Ovary (tissue), 9 donors: ENCODE measurements around the gene EIF3B. TPM values are rescaled to one million over a fixed set of nuclear protein-coding genes. Genes with fewer than 3 reads are reported as not detected.

Source experiments
- DNase-seq, 5 donors: peaks; one replicate each; pipeline ENCODE4 v3.0.0-alpha.2; 2019 to 2020
- H3K27ac ChIP-seq, 2 donors: fragments of 200-600 bp; one replicate each; pipeline versions ENCODE4 v1.5.1 to v1.8.0; 2019 to 2022
- H3K27me3 ChIP-seq: fragments of 200-600 bp; one replicate; pipeline ENCODE4 v1.8.0; 2022
- H3K36me3 ChIP-seq: fragments of 200-600 bp; sonication (generic); one replicate; pipeline ENCODE4 v1.5.1; 2019
- H3K4me1 ChIP-seq: one replicate; pipeline ENCODE4 v1.8.1; 2013; ENCODE audit warnings: mild to moderate bottlenecking, moderate library complexity; ENCODE audit not compliant: insufficient read depth
- H3K4me3 ChIP-seq: fragments of 200-600 bp; sonication (generic); one replicate; pipeline ENCODE4 v1.5.1; 2017
- H3K9me3 ChIP-seq, 2 donors: fragments of 200-600 bp in 1 of 2; sonication (generic) in 1 of 2; one replicate each; pipeline versions ENCODE4 v1.5.1 to v1.8.1; 2013 to 2019; ENCODE audit warnings: mild to moderate bottlenecking in 1 of 2, moderate library complexity in 1 of 2
- CTCF ChIP-seq, 3 donors: fragments of 450-650 bp in 2 of 3; fragments of 200-600 bp in 1 of 3; IDR thresholded peaks; one replicate each; pipeline versions ENCODE4 v1.5.1 to v1.8.0; 2016 to 2022; ENCODE audit warnings: antibody characterized with exemption in 3 of 3, mild to moderate bottlenecking in 1 of 3
- EP300 ChIP-seq: sonication (generic); formaldehyde crosslinking; IDR thresholded peaks from one replicate; pipeline ENCODE4 v1.6.1; 2017; ENCODE audit warnings: antibody characterized with exemption
- POLR2A ChIP-seq: fragments of 450-650 bp; IDR thresholded peaks from one replicate; pipeline ENCODE4 v1.6.1; 2017; ENCODE audit warnings: antibody characterized with exemption, mild to moderate bottlenecking, moderate library complexity
- WGBS, 3 donors: extraction: QIAGEN DNeasy Blood & Tissue Kit in 1 of 3; methylation state at CpG; one replicate each; pipeline versions ENCODE4 v1.1.5 to v1.1.7; 2013 to 2017; 5-methylcytosine and 5-hydroxymethylcytosine counted together
- intact Hi-C, 4 donors: fragments of 100-400 bp; cut with DNase I; formaldehyde crosslinking; loops; one replicate each; pipeline versions ENCODE4 v1.11.0 to v1.15.1; 2022 to 2023
- polyA plus RNA-seq, 2 donors: library from polyadenylated mRNA; stranded (reverse); fragments of 200-250 nt in 1 of 2; fragments of 350-450 nt in 1 of 2; fragmentation: Illumina TruSeq in 1 of 2; extraction: RNeasy Lipid Tissue Mini Kit (QIAGEN cat#74804) in 1 of 2; gene quantifications; one replicate each; pipeline ENCODE4 v1.2.3, GENCODE V29; 2013 to 2014
- total RNA-seq, 7 donors: library from RNA; depleted of rRNA in 2 of 7; stranded (reverse); fragments of >200 nt in 2 of 7; fragmentation: NEBNext Ultra II Directional in 3 of 7; extraction: Animal tissue kit (Norgen Biotek cat#: 25700) in 3 of 7; gene quantifications; one replicate each; pipeline versions ENCODE4 v1.1.0 to v1.2.4, GENCODE V29; 2016 to 2023
- donor health status: DM: no; HTN: no; CAD: no; lungs with moderate emphysema.
- donor health status: DM: no; HTN: no; CAD: no.
- donor health status: Bipolar disorder and iron deficiency.
- donor health status: DM: yes; HTN: yes; CAD: no.
- donor health status: DM: no; HTN: no; CAD: no.
- donor health status: DM: yes; HTN: yes; CAD: no.

Gene EIF3B
- total and polyA plus RNA-seq, 9 donors: 62.3 to 185 (median 114) TPM

DNA sequence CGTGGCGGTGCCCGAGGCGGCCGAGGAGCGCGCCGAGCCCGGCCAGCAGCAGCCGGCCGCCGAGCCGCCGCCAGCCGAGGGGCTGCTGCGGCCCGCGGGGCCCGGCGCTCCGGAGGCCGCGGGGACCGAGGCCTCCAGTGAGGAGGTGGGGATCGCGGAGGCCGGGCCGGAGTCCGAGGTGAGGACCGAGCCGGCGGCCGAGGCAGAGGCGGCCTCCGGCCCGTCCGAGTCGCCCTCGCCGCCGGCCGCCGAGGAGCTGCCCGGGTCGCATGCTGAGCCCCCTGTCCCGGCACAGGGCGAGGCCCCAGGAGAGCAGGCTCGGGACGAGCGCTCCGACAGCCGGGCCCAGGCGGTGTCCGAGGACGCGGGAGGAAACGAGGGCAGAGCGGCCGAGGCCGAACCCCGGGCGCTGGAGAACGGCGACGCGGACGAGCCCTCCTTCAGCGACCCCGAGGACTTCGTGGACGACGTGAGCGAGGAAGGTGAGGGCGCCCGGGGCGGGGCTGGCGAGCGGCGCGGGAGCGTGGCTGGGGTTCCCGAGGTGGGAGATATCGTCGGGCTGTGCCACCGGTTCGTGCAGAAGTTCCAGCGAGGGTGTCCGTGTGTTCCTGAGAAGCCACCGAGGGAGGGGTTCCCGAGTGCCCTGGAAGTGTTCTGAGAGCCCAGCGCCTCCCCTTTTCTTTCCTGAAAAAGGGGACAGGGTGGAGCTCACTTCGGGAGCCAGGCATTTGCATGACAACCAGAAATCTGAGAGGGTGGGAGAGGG, 495 bp downstream of the EIF3B start:
- H3K4me1 ChIP-seq: peaks cover 12% of the 10 kb centered on the region
- H3K27ac ChIP-seq: peak overlapping the region; percentile 97 to 99
- no peak for TF ChIP-seq CTCF (IDR thresholded peaks at IDR 0.05)
- TF ChIP-seq POLR2A: peak; percentile 7
- TF ChIP-seq EP300: no peak
- peak in 3 of 5 donors; percentile 40 to 56 (median 51) for DNase-seq
- no peaks in the 10 kb centered on the region for H3K27me3 ChIP-seq
- peak overlapping the region; percentile 96 for H3K4me3 ChIP-seq
- H3K9me3 ChIP-seq: no peaks in the 10 kb centered on the region
- H3K36me3 ChIP-seq: no peaks in the 10 kb centered on the region
- WGBS, 3 donors: 0 to 1% (median 0%) methylated on average over 26 to 92 of the region's 92 CpGs
- intact Hi-C loops: loop anchor here in 2 of 4 donors (5.0 to 10.0 kb wide), 2 partner anchors 110 to 783 kb away; partner anchors contain the start of genes MRM2 (in 2 of the 2), NUDT1 (in 2 of the 2) and PSMG3 (in 1 of the 2)

DNA sequence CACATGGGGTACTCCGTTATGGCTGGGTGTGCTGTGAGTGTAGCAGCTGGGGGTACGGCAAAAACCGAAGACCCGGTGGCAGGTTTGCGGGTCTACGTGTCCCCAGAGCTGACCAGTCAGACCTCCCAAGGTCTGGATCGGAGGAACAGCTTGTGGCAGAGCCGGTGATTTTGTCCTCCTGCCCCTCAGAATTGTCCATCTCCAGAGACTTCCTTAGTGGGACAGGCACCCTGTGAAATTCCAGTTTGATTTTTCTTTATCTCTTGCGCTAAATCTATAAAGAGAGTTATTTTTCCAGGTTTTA, 1.0 kb downstream of the EIF3B start:
- H3K4me3 ChIP-seq: peak overlapping the region; percentile 96
- no peak for TF ChIP-seq CTCF (IDR thresholded peaks at IDR 0.05)
- peaks cover 12% of the 10 kb centered on the region for H3K4me1 ChIP-seq
- 2 to 4% (median 4%) methylated on average over 9 of the region's 9 CpGs for WGBS, 3 donors
- H3K27me3 ChIP-seq: no peaks in the 10 kb centered on the region
- no peaks in the 10 kb centered on the region for H3K36me3 ChIP-seq
- H3K27ac ChIP-seq: no peak overlapping the region
- intact Hi-C loops: loop anchor here in 2 of 4 donors (10.0 kb wide), 1 partner anchor 111 kb away; the partner anchor contains the start of genes MRM2 (in 2 of the 2) and NUDT1 (in 2 of the 2)
- DNase-seq: no peak
- H3K9me3 ChIP-seq: no peaks in the 10 kb centered on the region

GRCh38 chr7:2357165-2357564, 2.5 kb downstream of the EIF3B start:
- no peak for TF ChIP-seq CTCF (IDR thresholded peaks at IDR 0.05)
- no peak for TF ChIP-seq EP300
- TF ChIP-seq POLR2A: no peak
- peaks cover 12% of the 10 kb centered on the region for H3K4me1 ChIP-seq
- no peaks in the 10 kb centered on the region for H3K27me3 ChIP-seq
- no peaks in the 10 kb centered on the region for H3K36me3 ChIP-seq
- intact Hi-C loops: loop anchor here in 2 of 4 donors (10.0 kb wide), 1 partner anchor 112 kb away; the partner anchor contains the start of genes MRM2 (in 2 of the 2) and NUDT1 (in 2 of the 2)
- no peaks in the 10 kb centered on the region for H3K9me3 ChIP-seq
- H3K27ac ChIP-seq: no peak overlapping the region
- no peak for DNase-seq
- H3K4me3 ChIP-seq: no peak overlapping the region
- 56 to 69% (median 61%) methylated on average over 8 of the region's 8 CpGs for WGBS, 3 donors

DNA sequence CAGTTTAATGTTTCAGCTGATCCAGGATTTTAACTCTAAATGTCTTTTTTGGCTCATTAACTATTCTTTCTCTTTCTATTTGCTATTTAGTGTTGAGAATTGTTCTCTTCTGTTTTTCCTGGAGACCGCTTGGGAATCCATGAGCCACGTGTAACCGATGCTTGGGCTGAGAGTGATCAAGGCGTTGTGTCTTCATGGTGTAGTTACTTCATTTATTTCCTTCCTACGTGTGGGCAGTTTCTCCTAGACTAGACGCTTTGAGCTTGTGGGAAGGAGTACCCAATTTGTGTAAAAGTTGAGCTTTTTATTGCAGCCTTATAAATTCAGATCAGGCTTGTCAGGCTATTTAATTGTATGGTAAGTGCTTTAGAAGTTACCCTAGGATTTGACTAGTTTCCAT, 2.9 kb downstream of the EIF3B start:
- WGBS, 3 donors: 42 to 53% (median 51%) methylated on average over 6 of the region's 6 CpGs
- H3K4me3 ChIP-seq: no peak overlapping the region
- no peak for TF ChIP-seq EP300
- no peak for TF ChIP-seq POLR2A
- TF ChIP-seq CTCF (IDR thresholded peaks at IDR 0.05): no peak
- DNase-seq: no peak
- H3K27ac ChIP-seq: no peak overlapping the region
- H3K27me3 ChIP-seq: no peaks in the 10 kb centered on the region
- no peaks in the 10 kb centered on the region for H3K36me3 ChIP-seq
- intact Hi-C loops: loop anchor here in 2 of 4 donors (10.0 kb wide), 1 partner anchor 113 kb away; the partner anchor contains the start of genes MRM2 (in 2 of the 2) and NUDT1 (in 2 of the 2)
- no peaks in the 10 kb centered on the region for H3K9me3 ChIP-seq
- H3K4me1 ChIP-seq: peaks cover 12% of the 10 kb centered on the region
